GM18508 (cell line): ENCODE measurements around the gene ULBP1.
"Not testable (repeated sequence)": the region's sequence is repeated elsewhere in the genome, so short reads cannot be mapped to it uniquely, and the experiment has no call there.

Experiments
- ATAC-seq: cut with Tn5 transposase; IDR thresholded peaks from one replicate; pipeline ENCODE4 v1.9.1; 2021; ENCODE audit warnings: moderate number of reproducible peaks; ENCODE audit not compliant: insufficient read depth, unreplicated experiment

ULBP1 gene

GRCh38 chr6:149931501-149931900, 32.2 kb upstream of the ULBP1 start:
- no peak for ATAC-seq

GRCh38 chr6:149933036-149933435, 30.7 kb upstream of the ULBP1 start:
- ATAC-seq: no peak

- no peak for ATAC-seq
These were observed 30.3 kb upstream of the ULBP1 start for GRCh38 chr6:149933461-149933860.

- no peak for ATAC-seq
These were observed 29.2 kb upstream of the ULBP1 start for GRCh38 chr6:149934249-149935156.

GRCh38 chr6:149935246-149935645, 28.5 kb upstream of the ULBP1 start:
- no peak for ATAC-seq

- ATAC-seq: no peak
These were observed 28.1 kb upstream of the ULBP1 start for GRCh38 chr6:149935668-149936067.

- ATAC-seq: no peak
These were observed 27.0 kb upstream of the ULBP1 start for GRCh38 chr6:149936743-149937142.

GRCh38 chr6:149938013-149938570, 25.7 kb upstream of the ULBP1 start:
- not testable (repeated sequence) for ATAC-seq

GRCh38 chr6:149938571-149939355, 25.0 kb upstream of the ULBP1 start:
- ATAC-seq: no peak

- no peak for ATAC-seq
These were observed 24.4 kb upstream of the ULBP1 start for GRCh38 chr6:149939356-149939648.

GRCh38 chr6:149939909-149940671, 23.7 kb upstream of the ULBP1 start:
- no peak for ATAC-seq

GRCh38 chr6:149940672-149940982, 23.1 kb upstream of the ULBP1 start:
- no peak for ATAC-seq

- ATAC-seq: no peak
These were observed 21.9 kb upstream of the ULBP1 start, which contains the start of gene ULBP2 for GRCh38 chr6:149941583-149942460. ULBP2 (plus strand) TSS chr6:149942014; CDS start chr6:149942073, 59 bp downstream.

- no peak for ATAC-seq
These were observed 21.3 kb upstream of the ULBP1 start for GRCh38 chr6:149942461-149942829.

- ATAC-seq: not testable (repeated sequence)
These were observed 20.4 kb upstream of the ULBP1 start for GRCh38 chr6:149943321-149943720.

- not testable (repeated sequence) for ATAC-seq
These were observed 18.5 kb upstream of the ULBP1 start for GRCh38 chr6:149945276-149945675.

GRCh38 chr6:149946631-149947030, 17.1 kb upstream of the ULBP1 start:
- ATAC-seq: not testable (repeated sequence)

GRCh38 chr6:149947533-149947932, 16.2 kb upstream of the ULBP1 start:
- not testable (repeated sequence) for ATAC-seq

GRCh38 chr6:149948011-149948410, 15.7 kb upstream of the ULBP1 start:
- no peak for ATAC-seq

GRCh38 chr6:149948616-149949015, 15.1 kb upstream of the ULBP1 start:
- ATAC-seq: no peak
